ENCODE data around the gene AGAP4.
"Not testable (repeated sequence)": the region's sequence is repeated elsewhere in the genome, so short reads cannot be mapped to it uniquely, and the experiment has no call there.

GRCh38 chr10:45814146-45814545 is 33.2 kb downstream of the AGAP4 start:
- not testable (repeated sequence) for TF ChIP-seq CTCF (IDR thresholded peaks at IDR 0.05); EZH2 (IDR thresholded peaks at IDR 0.05; ENCODE audit: borderline replicate concordance, insufficient read depth, low read depth, low read length, poor library complexity, severe bottlenecking)

Measured in B cell (primary cell).